CD4-positive, alpha-beta T cell (primary cell): ENCODE results near the gene SLC26A4. TPM values are rescaled to one million over a fixed set of nuclear protein-coding genes. Genes with fewer than 3 reads are reported as not detected.

Experiments
- ATAC-seq: fragments of 200-7000 bp; cut with Tn5 transposase; one replicate; pipeline ENCODE4 v1.10.0; 2022; ENCODE audit warnings: mild to moderate bottlenecking; ENCODE audit not compliant: poor library complexity
- CTCF ChIA-PET: fragments of 350-600 bp; sonication (Branson Sonifier 250); formaldehyde crosslinking; loops from one replicate; lab custom pipeline; 2021; ENCODE audit warnings: antibody characterized with exemption, inconsistent platforms; lab: Charles Lee
- POLR2A ChIA-PET: fragments of 350-600 bp; sonication (Branson Sonifier 250); formaldehyde crosslinking; loops from one replicate; lab custom pipeline; 2021; ENCODE audit warnings: antibody characterized with exemption, inconsistent platforms; lab: Charles Lee
- DNase-seq, 14 experiments: peaks; one replicate each; pipeline ENCODE4 v3.0.0-alpha.2; 2013 to 2020; ENCODE audit warnings: mixed read lengths in 2 of 14
- H3K27ac ChIP-seq, 2 donors: one replicate each; pipeline versions ENCODE4 v1.5.1 to v1.7.0; 2013; ENCODE audit warnings: low read length in 2 of 2, low read depth in 1 of 2, mild to moderate bottlenecking in 1 of 2
- H3K27me3 ChIP-seq, 2 experiments: 1 replicate in 1 of 2; 2 replicates in 1 of 2; pipeline versions ENCODE4 v1.6.1 to v1.7.0; 2013; ENCODE audit warnings: low read length in 2 of 2, control low read depth in 1 of 2, mild to moderate bottlenecking in 1 of 2, moderate library complexity in 1 of 2; ENCODE audit not compliant: insufficient read depth in 2 of 2, control insufficient read depth in 1 of 2
- H3K36me3 ChIP-seq: one replicate; pipeline ENCODE4 v1.6.1; 2013; ENCODE audit warnings: low read length, control low read depth; ENCODE audit not compliant: insufficient read depth
- H3K4me1 ChIP-seq: one replicate; pipeline ENCODE4 v1.6.1; 2013; ENCODE audit warnings: low read length, control low read depth; ENCODE audit not compliant: insufficient read depth
- H3K4me3 ChIP-seq: one replicate; pipeline ENCODE4 v1.5.1; 2013; ENCODE audit warnings: mild to moderate bottlenecking, low read length, moderate library complexity
- H3K9me3 ChIP-seq, 2 experiments: 1 replicate in 1 of 2; 2 replicates in 1 of 2; pipeline versions ENCODE4 v1.6.1 to v1.7.0; 2013; ENCODE audit warnings: low read length in 2 of 2, mild to moderate bottlenecking in 2 of 2, control low read depth in 1 of 2, moderate library complexity in 1 of 2; ENCODE audit not compliant: control insufficient read depth in 1 of 2, insufficient read depth in 1 of 2
- H3K27ac Mint-ChIP-seq: one replicate; pipeline ENCODE4 v1.8.0; 2020; ENCODE audit warnings: mixed read lengths
- H3K27me3 Mint-ChIP-seq: one replicate; pipeline ENCODE4 v1.8.0; 2021; ENCODE audit warnings: mixed read lengths
- H3K36me3 Mint-ChIP-seq: one replicate; pipeline ENCODE4 v1.8.0; 2021; ENCODE audit warnings: low read depth, mixed read lengths
- H3K4me1 Mint-ChIP-seq: one replicate; pipeline ENCODE4 v1.8.0; 2021; ENCODE audit warnings: low read depth, mixed read lengths
- H3K4me3 Mint-ChIP-seq: one replicate; pipeline ENCODE4 v1.8.0; 2020; ENCODE audit warnings: mild to moderate bottlenecking, mixed read lengths
- H3K9me3 Mint-ChIP-seq: one replicate; pipeline ENCODE4 v1.8.0; 2020; ENCODE audit warnings: mixed read lengths
- CTCF ChIP-seq: fragments of 200-600 bp; IDR thresholded peaks from one replicate; pipeline ENCODE4 v1.8.0; 2022; ENCODE audit warnings: antibody characterized with exemption, mild to moderate bottlenecking
- intact Hi-C, 2 experiments: fragments of 100-400 bp; cut with DNase I in 1 of 2; cut with micrococcal nuclease in 1 of 2; formaldehyde crosslinking; loops; one replicate each; pipeline versions ENCODE4 v1.15.1 to v1.9.0; 2023 to 2025; cut with DNase I, micrococcal nuclease
- total RNA-seq, 174 experiments: library from RNA in 2 of 174; stranded (reverse) in 2 of 174; gene quantifications; one replicate each; pipeline ENCODE4 v1.2.3 and lab custom pipeline; 2021 to 2026

The SLC26A4 gene
- total RNA-seq, 2 experiments from 2014 or later = not detected

- Mint-ChIP-seq H3K36me3 (peaks cover 98% of the 10 kb centered on the region), H3K27me3 (no peaks in the 10 kb centered on the region), H3K27ac (no peak overlapping the region), H3K4me3 (no peak overlapping the region), H3K4me1 (peaks cover 40% of the 10 kb centered on the region), H3K9me3 (no peaks in the 10 kb centered on the region)
- Histone ChIP-seq H3K4me1 (peaks cover 3% of the 10 kb centered on the region), H3K27me3 (no peaks in the 10 kb centered on the region), H3K36me3 (peaks cover 93% of the 10 kb centered on the region), H3K9me3 (no peaks in the 10 kb centered on the region), H3K4me3 (no peak overlapping the region), H3K27ac (no peak overlapping the region)
- intact Hi-C loops = loop anchor here in 1 of 2 experiments (10.0 kb wide), 1 partner anchor 560 kb away; no protein-coding TSS in a partner anchor
- TF ChIP-seq CTCF = no peak
- ATAC-seq = no peak
- POLR2A ChIA-PET = interaction anchor here (1.5 kb wide), 1 partner anchor 586 kb away, joined by 7 read pairs; the partner anchor contains the start of gene HBP1
- DNase-seq = peak in 1 of 14 experiments; percentile 13
- CTCF ChIA-PET = interaction anchor here (1.3 kb wide), 1 partner anchor 9 kb away, joined by 3 read pairs; no protein-coding TSS in a partner anchor
These were observed 94.0 kb downstream of the SLC26A4 start for GRCh38 chr7:107754642-107755041.

GRCh38 chr7:107758667-107759066 is 98.0 kb downstream of the SLC26A4 start:
- H3K27me3 ChIP-seq = no peaks in the 10 kb centered on the region
- H3K36me3 ChIP-seq = peaks cover 72% of the 10 kb centered on the region
- no peak for ATAC-seq
- POLR2A ChIA-PET = interaction anchor here (1.5 kb wide), 1 partner anchor 15 kb away, joined by 5 read pairs; the partner anchor contains the start of gene CBLL1
- H3K9me3 ChIP-seq = no peaks in the 10 kb centered on the region
- Mint-ChIP-seq H3K27ac (peak overlapping the region; percentile 30), H3K4me3 (no peak overlapping the region), H3K4me1 (peaks cover 24% of the 10 kb centered on the region), H3K27me3 (no peaks in the 10 kb centered on the region), H3K9me3 (no peaks in the 10 kb centered on the region), H3K36me3 (peaks cover 81% of the 10 kb centered on the region)
- H3K4me1 ChIP-seq = peaks cover 3% of the 10 kb centered on the region
- DNase-seq = peak in 1 of 14 experiments; percentile 6
- H3K27ac ChIP-seq = no peak overlapping the region
- no peak for TF ChIP-seq CTCF
- intact Hi-C loops = loop anchor here in 1 of 2 experiments (10.0 kb wide), 1 partner anchor 564 kb away; no protein-coding TSS in a partner anchor
- H3K4me3 ChIP-seq = no peak overlapping the region
- CTCF ChIA-PET = no interaction called here

- intact Hi-C loops = no loop called here
- H3K4me1 ChIP-seq = no peaks in the 10 kb centered on the region
- Mint-ChIP-seq H3K4me1 (peaks cover 23% of the 10 kb centered on the region), H3K4me3 (no peak overlapping the region), H3K27me3 (no peaks in the 10 kb centered on the region), H3K27ac (no peak overlapping the region), H3K9me3 (no peaks in the 10 kb centered on the region), H3K36me3 (no peaks in the 10 kb centered on the region)
- H3K27me3 ChIP-seq = no peaks in the 10 kb centered on the region
- TF ChIP-seq CTCF = no peak
- no peak for DNase-seq
- no peak overlapping the region for H3K27ac ChIP-seq
- POLR2A ChIA-PET = no interaction called here
- CTCF ChIA-PET = no interaction called here
- H3K9me3 ChIP-seq = no peaks in the 10 kb centered on the region
- no peak for ATAC-seq
- H3K4me3 ChIP-seq = no peak overlapping the region
- no peaks in the 10 kb centered on the region for H3K36me3 ChIP-seq
These were observed 106.8 kb downstream of the SLC26A4 start for GRCh38 chr7:107767391-107767790.

Other genes starting within 250 kb of the SLC26A4 start
- not detected for gene GPR22, start 190.8 kb upstream of the SLC26A4 start, total RNA-seq
- 10 to 100 TPM; 43.4 to 44.5 TPM for gene COG5, start 96.9 kb upstream of the SLC26A4 start, total RNA-seq
- 10 to 100 TPM; 14.3 to 14.4 TPM for gene DUS4L, start 96.9 kb upstream of the SLC26A4 start, total RNA-seq
- gene BCAP29, start 80.6 kb upstream of the SLC26A4 start, total RNA-seq = 10 to 100 TPM; 11.0 to 11.7 TPM
- gene CBLL1, start 83.3 kb downstream of the SLC26A4 start, total RNA-seq = 10 to 100 TPM; 77.8 to 80.2 TPM
- not detected for gene SLC26A3, start 142.4 kb downstream of the SLC26A4 start, total RNA-seq
- 10 to 100 TPM; 74.3 to 74.9 TPM for gene DLD, start 230.4 kb downstream of the SLC26A4 start, total RNA-seq